ENCODE results near the gene KRT10.
A peak's percentile ranks its signal among the peaks of the same experiment; 100 is the strongest.

The KRT10 gene

GRCh38 chr17:40800381-40800780 is 22.0 kb downstream of the KRT10 start:
- Mint-ChIP-seq H3K36me3 (no peaks in the 10 kb centered on the region), H3K4me1 (no peaks in the 10 kb centered on the region), H3K9me3 (peaks cover 3% of the 10 kb centered on the region), H3K4me3 (no peak overlapping the region), H3K27me3 (peaks cover 27% of the 10 kb centered on the region), H3K27ac (no peak overlapping the region)
- ATAC-seq, result no peak

GRCh38 chr17:40799859-40800258 is 22.6 kb downstream of the KRT10 start, which contains the start of gene KRT28:
Gene KRT28, minus strand, starts transcription at chr17:40799959. Its CDS starts 66 bp downstream, at chr17:40799893.
- H3K4me1 Mint-ChIP-seq, result no peaks in the 10 kb centered on the region
- H3K36me3 Mint-ChIP-seq, result no peaks in the 10 kb centered on the region
- no peaks in the 10 kb centered on the region for H3K9me3 Mint-ChIP-seq
- no peak for ATAC-seq
- H3K27ac Mint-ChIP-seq, result no peak within 1 kb of the TSS
- H3K4me3 Mint-ChIP-seq, result no peak within 1 kb of the TSS
- peaks cover 27% of the 10 kb centered on the region for H3K27me3 Mint-ChIP-seq

DNA sequence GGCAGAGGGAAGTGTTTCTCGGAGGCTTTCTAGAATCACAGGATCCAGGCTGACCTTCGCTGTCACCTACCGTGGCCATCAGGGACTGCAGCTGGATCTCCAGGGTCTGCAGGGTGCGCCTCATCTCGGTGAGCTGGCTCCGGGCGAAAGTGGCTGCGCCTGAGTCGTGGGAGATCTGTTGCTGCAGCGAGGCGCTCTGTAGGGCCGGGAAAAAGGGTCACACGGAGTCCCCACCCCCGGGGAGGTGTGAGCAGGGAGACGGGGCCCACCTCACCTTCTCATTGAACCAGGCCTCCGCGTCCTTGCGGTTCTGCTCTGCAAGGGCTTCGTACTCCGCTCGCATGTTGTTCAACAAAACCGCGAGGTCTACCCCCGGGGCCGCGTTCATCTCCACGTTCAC is 25.6 kb downstream of the KRT10 start:
- H3K9me3 Mint-ChIP-seq, result no peaks in the 10 kb centered on the region
- no peak overlapping the region for H3K4me3 Mint-ChIP-seq
- peaks cover 39% of the 10 kb centered on the region for H3K27me3 Mint-ChIP-seq
- H3K36me3 Mint-ChIP-seq, result no peaks in the 10 kb centered on the region
- no peaks in the 10 kb centered on the region for H3K4me1 Mint-ChIP-seq
- no peak overlapping the region for H3K27ac Mint-ChIP-seq
- no peak for ATAC-seq

DNA sequence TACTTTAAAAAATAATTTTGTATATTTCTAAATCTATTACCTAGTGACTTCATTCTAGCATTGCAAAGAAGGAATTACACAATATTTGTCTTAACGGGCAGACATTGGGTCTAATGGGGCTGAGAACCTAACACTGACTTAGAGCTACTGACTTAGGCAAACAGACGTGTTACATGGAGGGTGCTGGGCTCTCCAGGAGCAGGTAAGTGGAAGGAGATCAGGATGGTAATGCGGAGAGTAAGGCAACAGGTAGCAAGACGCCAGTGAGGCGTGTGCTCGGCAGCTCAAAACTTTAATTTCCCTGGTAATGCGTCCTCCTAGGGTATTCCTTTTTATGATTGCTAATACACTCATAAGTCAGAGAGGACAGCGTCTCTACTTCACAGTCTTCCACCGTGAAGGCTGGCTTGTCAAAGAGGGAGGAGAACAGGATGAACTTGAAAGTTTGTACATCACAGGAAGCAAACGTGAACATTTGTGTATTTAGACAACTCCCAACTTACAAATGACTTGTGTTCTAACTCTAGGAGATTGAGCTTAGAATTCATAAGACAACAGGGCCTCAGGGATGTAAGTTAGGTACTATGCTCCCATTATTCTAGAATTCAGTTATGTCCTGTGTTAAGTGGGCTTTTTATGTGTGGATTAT is 27.3 kb downstream of the KRT10 start:
- H3K27me3 Mint-ChIP-seq, result peaks cover 39% of the 10 kb centered on the region
- H3K27ac Mint-ChIP-seq, result no peak overlapping the region
- no peaks in the 10 kb centered on the region for H3K4me1 Mint-ChIP-seq
- H3K4me3 Mint-ChIP-seq, result no peak overlapping the region
- no peaks in the 10 kb centered on the region for H3K9me3 Mint-ChIP-seq
- no peak for ATAC-seq
- no peaks in the 10 kb centered on the region for H3K36me3 Mint-ChIP-seq

GRCh38 chr17:40794466-40794865 is 27.9 kb downstream of the KRT10 start:
- Mint-ChIP-seq H3K9me3 (no peaks in the 10 kb centered on the region), H3K4me1 (no peaks in the 10 kb centered on the region), H3K4me3 (no peak overlapping the region), H3K27me3 (peaks cover 39% of the 10 kb centered on the region), H3K36me3 (no peaks in the 10 kb centered on the region), H3K27ac (no peak overlapping the region)
- no peak for ATAC-seq

GRCh38 chr17:40793832-40794231 is 28.6 kb downstream of the KRT10 start:
- H3K27me3 Mint-ChIP-seq, result peaks cover 39% of the 10 kb centered on the region
- H3K9me3 Mint-ChIP-seq, result no peaks in the 10 kb centered on the region
- no peak overlapping the region for H3K27ac Mint-ChIP-seq
- no peak for ATAC-seq
- H3K4me3 Mint-ChIP-seq, result no peak overlapping the region
- no peaks in the 10 kb centered on the region for H3K4me1 Mint-ChIP-seq
- H3K36me3 Mint-ChIP-seq, result no peaks in the 10 kb centered on the region

- ATAC-seq, result no peak
- Mint-ChIP-seq H3K4me1 (no peaks in the 10 kb centered on the region), H3K27me3 (peaks cover 39% of the 10 kb centered on the region), H3K27ac (no peak overlapping the region), H3K36me3 (no peaks in the 10 kb centered on the region), H3K9me3 (no peaks in the 10 kb centered on the region), H3K4me3 (no peak overlapping the region)
Observed at GRCh38 chr17:40791787-40792436, 30.5 kb downstream of the KRT10 start.

- no peak overlapping the region for H3K4me3 Mint-ChIP-seq
- peaks cover 31% of the 10 kb centered on the region for H3K27me3 Mint-ChIP-seq
- H3K36me3 Mint-ChIP-seq, result no peaks in the 10 kb centered on the region
- H3K4me1 Mint-ChIP-seq, result no peaks in the 10 kb centered on the region
- ATAC-seq, result no peak
- H3K27ac Mint-ChIP-seq, result no peak overlapping the region
- H3K9me3 Mint-ChIP-seq, result no peaks in the 10 kb centered on the region
Observed at GRCh38 chr17:40791111-40791510, 31.3 kb downstream of the KRT10 start.

DNA sequence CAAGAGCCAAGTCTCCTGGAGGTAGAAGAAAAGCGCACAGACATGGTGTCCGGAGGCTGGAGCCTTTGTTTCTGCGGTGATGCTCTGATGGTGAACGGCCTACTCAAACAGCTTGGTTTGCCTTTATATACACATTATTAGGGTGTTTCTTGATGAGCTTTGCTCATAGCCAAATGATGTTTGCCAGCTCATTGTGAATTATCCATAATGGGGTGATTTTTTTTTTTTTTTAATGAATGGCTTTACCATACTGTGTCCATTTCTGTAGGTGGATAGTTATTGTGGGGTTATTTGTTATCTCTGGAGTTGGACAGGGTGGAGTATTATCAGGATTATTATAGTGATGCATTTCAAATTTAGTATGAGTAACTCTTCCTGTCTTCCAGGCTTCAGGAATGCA is 40.0 kb downstream of the KRT10 start, which contains the start of gene KRT27:
TSS of gene KRT27 (minus strand) at position 101 of the 400 bp plus-strand sequence. CDS start at position 44, 57 bp downstream.
- no peak within 1 kb of the TSS for H3K27ac Mint-ChIP-seq
- peaks cover 58% of the 10 kb centered on the region for H3K27me3 Mint-ChIP-seq
- H3K4me1 Mint-ChIP-seq, result peaks cover 4% of the 10 kb centered on the region
- no peak within 1 kb of the TSS for H3K4me3 Mint-ChIP-seq
- no peaks in the 10 kb centered on the region for H3K9me3 Mint-ChIP-seq
- no peaks in the 10 kb centered on the region for H3K36me3 Mint-ChIP-seq
- no peak for ATAC-seq

- peaks cover 4% of the 10 kb centered on the region for H3K4me1 Mint-ChIP-seq
- H3K4me3 Mint-ChIP-seq, result peak overlapping the region; percentile 31
- no peak for ATAC-seq
- peaks cover 50% of the 10 kb centered on the region for H3K27me3 Mint-ChIP-seq
- no peak overlapping the region for H3K27ac Mint-ChIP-seq
- no peaks in the 10 kb centered on the region for H3K36me3 Mint-ChIP-seq
- H3K9me3 Mint-ChIP-seq, result no peaks in the 10 kb centered on the region
Observed at GRCh38 chr17:40779181-40779909, 43.1 kb downstream of the KRT10 start.

GRCh38 chr17:40778461-40778860 is 44.0 kb downstream of the KRT10 start:
- Mint-ChIP-seq H3K27me3 (peaks cover 46% of the 10 kb centered on the region), H3K4me3 (no peak overlapping the region), H3K36me3 (no peaks in the 10 kb centered on the region), H3K4me1 (peaks cover 4% of the 10 kb centered on the region), H3K27ac (no peak overlapping the region), H3K9me3 (no peaks in the 10 kb centered on the region)
- no peak for ATAC-seq

GRCh38 chr17:40777971-40778370 is 44.4 kb downstream of the KRT10 start:
- no peak for ATAC-seq
- H3K4me1 Mint-ChIP-seq, result peaks cover 4% of the 10 kb centered on the region
- H3K4me3 Mint-ChIP-seq, result no peak overlapping the region

GRCh38 chr17:40777459-40777858 is 45.0 kb downstream of the KRT10 start:
- peaks cover 42% of the 10 kb centered on the region for H3K27me3 Mint-ChIP-seq

More at GRCh38 chr17:40777971-40778370, 44.4 kb downstream of the KRT10 start:
- no peak overlapping the region for H3K27ac Mint-ChIP-seq
- H3K9me3 Mint-ChIP-seq, result no peaks in the 10 kb centered on the region
- peaks cover 42% of the 10 kb centered on the region for H3K27me3 Mint-ChIP-seq
- H3K36me3 Mint-ChIP-seq, result no peaks in the 10 kb centered on the region

DNA sequence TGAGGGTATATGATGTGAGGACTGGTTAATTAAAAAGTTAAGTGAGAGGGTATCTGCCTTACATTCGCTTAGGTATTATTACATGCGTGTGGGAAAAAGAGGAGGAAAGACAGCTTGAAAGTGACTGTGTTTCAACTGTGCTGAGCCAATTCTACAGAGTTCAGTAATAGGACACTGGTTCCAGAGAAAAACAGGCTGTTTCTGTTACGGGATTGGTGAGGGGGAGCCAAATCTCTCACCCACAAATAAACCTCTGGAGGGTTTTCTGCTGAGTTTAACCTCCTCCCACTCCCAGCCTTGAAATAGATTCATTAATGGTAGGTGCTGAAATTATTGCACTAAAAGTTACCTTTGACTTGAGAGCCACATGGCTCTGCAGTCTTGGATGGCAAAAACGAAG is 46.5 kb downstream of the KRT10 start:
- Mint-ChIP-seq H3K27ac (no peak overlapping the region), H3K9me3 (no peaks in the 10 kb centered on the region), H3K4me1 (peaks cover 4% of the 10 kb centered on the region), H3K4me3 (no peak overlapping the region), H3K36me3 (no peaks in the 10 kb centered on the region), H3K27me3 (peaks cover 42% of the 10 kb centered on the region)
- no peak for ATAC-seq

More at GRCh38 chr17:40777459-40777858, 45.0 kb downstream of the KRT10 start:
- peaks cover 4% of the 10 kb centered on the region for H3K4me1 Mint-ChIP-seq
- no peaks in the 10 kb centered on the region for H3K36me3 Mint-ChIP-seq
- no peak overlapping the region for H3K27ac Mint-ChIP-seq
- no peaks in the 10 kb centered on the region for H3K9me3 Mint-ChIP-seq
- H3K4me3 Mint-ChIP-seq, result no peak overlapping the region
- ATAC-seq, result no peak

DNA sequence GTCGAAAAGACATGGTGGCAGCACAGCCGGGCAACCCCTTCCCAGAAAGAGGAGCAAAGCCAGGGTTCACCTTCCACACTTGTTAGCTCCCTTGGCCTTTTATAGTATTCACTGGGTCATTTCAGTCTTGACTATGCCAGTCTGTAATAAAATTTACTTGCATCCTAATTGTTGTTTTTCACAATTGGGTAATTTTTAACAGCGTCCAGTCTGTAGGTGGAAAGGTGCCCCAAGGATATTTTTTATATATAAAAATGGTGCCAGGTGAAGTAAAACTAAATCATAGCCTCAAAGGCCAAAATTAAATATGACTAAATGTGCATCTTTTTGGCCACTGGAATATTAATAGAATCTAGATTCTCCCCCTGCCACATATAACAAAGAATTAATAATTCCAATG is 50.3 kb downstream of the KRT10 start, which contains the start of gene KRT26:
TSS of gene KRT26 (minus strand) at position 101 of the 400 bp plus-strand sequence. CDS start at position 13, 88 bp downstream.
- Mint-ChIP-seq H3K27ac (no peak within 1 kb of the TSS), H3K36me3 (no peaks in the 10 kb centered on the region), H3K9me3 (no peaks in the 10 kb centered on the region), H3K4me3 (no peak within 1 kb of the TSS), H3K27me3 (peaks cover 18% of the 10 kb centered on the region), H3K4me1 (no peaks in the 10 kb centered on the region)
- no peak for ATAC-seq
